GM20000 (cell line): ENCODE results near the gene GCNT4.

Source experiments
- DNase-seq: peaks from one replicate; pipeline ENCODE4 v3.0.0; 2012; ENCODE audit warnings: low spot score
- TF ChIP-seq, protein P1 (sequence below): IDR thresholded peaks from 2 replicates; pipeline ENCODE4 v1.5.1; 2012; ENCODE audit warnings: mild to moderate bottlenecking, control low read depth; ENCODE audit errors: extremely low read depth, missing control alignments

The GCNT4 gene

DNA sequence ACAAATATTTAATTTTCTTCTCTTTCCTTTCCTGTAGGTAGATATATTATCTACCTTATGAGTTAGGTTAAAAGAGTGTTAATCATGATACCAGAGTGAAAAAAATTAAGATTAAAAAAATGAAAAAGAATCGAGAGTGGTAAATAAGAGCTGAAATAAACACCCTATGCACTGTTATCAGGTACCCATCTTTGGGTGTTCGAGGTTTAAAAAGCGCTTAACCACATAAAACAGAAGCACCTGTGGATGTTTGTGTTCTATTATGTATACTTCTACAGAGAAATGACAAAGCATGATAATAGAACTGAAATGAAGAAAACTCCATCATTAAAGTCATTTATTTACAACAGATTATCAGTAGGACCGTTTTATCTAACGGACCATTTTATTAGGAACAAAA lies 25.7 kb upstream of the GCNT4 start:
- no peak for DNase-seq
- TF ChIP-seq, protein P1, sequence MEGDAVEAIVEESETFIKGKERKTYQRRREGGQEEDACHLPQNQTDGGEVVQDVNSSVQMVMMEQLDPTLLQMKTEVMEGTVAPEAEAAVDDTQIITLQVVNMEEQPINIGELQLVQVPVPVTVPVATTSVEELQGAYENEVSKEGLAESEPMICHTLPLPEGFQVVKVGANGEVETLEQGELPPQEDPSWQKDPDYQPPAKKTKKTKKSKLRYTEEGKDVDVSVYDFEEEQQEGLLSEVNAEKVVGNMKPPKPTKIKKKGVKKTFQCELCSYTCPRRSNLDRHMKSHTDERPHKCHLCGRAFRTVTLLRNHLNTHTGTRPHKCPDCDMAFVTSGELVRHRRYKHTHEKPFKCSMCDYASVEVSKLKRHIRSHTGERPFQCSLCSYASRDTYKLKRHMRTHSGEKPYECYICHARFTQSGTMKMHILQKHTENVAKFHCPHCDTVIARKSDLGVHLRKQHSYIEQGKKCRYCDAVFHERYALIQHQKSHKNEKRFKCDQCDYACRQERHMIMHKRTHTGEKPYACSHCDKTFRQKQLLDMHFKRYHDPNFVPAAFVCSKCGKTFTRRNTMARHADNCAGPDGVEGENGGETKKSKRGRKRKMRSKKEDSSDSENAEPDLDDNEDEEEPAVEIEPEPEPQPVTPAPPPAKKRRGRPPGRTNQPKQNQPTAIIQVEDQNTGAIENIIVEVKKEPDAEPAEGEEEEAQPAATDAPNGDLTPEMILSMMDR, result no peak

DNA sequence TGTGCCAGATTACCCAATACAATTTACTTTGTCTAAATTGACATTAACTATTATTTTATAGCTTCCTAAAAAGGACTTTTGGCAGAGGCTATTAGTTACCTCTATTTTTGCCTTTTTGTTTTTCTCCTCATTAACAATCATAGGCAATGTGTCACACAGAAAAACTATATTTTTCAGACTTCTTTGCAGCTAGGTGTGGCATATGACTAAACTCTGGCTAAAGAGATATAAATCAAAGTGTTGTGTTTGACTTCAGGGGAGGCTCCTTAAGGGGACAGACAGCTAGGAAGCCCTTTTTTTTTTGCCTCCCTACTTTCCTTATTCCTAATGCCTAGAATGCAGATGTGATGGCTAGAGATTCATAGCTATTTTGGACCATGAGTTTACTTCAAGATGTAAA lies 19.7 kb upstream of the GCNT4 start:
- no peak for DNase-seq
- TF ChIP-seq, protein P1, result no peak

- no peak for DNase-seq
- TF ChIP-seq, protein P1, result no peak
These were observed 18.7 kb upstream of the GCNT4 start for GRCh38 chr5:75071100-75071499.

- TF ChIP-seq, protein P1, result no peak
- DNase-seq, result no peak
These were observed 15.1 kb upstream of the GCNT4 start for GRCh38 chr5:75067434-75067833.

DNA sequence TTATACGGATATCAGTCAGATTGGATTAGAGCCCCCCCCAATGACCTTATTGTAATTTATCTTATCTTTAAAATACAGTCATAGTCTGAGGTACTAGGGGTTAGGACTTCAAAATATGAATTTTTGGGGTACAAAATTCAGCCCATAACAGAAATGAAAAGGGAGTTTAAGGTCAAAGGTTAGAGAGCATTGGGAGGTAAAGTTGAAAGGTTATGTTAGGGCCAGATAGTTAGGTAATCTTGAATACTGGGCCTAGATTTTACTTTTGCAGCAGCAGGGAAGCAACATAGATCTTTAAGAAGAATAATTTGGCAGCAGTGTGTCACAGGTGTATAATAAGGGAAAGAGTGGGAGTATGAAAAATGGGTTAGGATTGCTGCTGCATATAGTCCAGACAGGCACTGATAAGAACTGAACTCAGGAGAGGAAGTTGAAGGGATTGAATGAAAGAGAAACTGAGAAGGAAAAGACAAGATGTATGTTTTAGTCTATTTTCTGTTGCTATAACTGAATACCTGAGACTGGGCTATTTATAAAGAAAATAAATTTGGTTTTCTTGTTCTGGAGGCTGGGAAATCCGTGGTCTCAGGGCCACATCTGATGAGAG lies 10.7 kb upstream of the GCNT4 start:
- DNase-seq, result no peak
- TF ChIP-seq, protein P1, result no peak

DNA sequence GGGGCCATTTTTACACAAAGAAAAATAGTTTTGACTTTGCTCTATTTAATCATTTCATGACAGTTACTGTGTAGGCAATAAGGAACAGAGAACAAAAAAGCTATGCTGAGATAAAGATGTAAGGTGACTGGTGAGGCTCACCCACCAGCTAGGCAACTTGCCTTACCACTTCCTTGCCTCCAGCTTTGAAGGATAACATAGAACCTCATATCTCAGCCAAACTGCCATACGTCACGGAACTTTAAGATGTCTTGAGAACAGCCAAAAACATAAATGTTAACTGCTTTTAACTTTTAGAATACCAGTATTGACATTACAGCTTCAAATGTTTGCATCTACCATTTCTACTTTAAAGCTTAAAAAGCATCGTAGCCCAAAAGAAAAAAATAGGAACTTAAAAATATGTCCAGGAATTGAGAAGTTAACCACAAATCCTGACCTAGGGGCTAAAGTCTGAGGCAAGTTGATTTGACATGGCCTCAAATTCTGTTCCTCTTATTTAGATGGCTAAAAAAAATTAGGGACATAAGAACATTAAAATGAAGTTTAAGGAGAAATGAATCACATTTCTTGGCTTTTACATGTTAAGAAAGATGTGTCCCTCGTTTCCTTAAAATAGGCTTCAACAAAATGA lies 7.7 kb upstream of the GCNT4 start:
- no peak for DNase-seq
- TF ChIP-seq, protein P1, result no peak

DNA sequence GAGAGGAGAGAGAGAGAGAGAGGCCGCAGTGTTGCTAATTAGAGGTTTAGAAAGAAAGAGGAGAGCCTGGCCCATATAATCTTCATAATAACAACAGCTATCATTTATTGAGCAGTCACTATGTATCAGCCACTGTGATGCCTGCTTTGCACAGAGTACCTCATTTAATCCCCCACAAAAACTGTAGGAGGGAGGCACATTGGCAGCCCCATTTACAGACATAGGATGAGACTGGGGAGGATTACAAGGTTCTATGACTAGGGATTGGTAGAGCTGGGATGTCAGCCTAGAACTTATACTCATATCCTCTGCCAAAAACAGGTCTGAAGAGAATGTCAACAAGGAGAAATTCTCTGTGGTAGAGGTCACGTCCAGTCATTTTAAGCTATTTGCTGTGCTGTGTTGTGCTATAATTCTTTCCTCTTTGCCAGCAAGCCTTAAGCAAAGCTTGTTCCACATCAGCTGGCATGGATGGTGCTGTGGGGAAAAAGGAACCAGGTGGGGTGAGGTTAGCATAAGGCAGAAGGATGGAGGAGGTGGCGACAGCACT lies 6.7 kb upstream of the GCNT4 start:
- no peak for DNase-seq

More for the DNA sequence above, 6.7 kb upstream of the GCNT4 start:
- TF ChIP-seq, protein P1, result no peak
